HepG2 (cell line): ENCODE measurements around the gene ZBTB7B. TPM values are rescaled to one million over a fixed set of nuclear protein-coding genes. Genes with fewer than 3 reads are reported as not detected.

ENCODE experiments used
- CCAR2 ChIP-seq: fragments of 200-400 bp; formaldehyde crosslinking; optimal IDR thresholded peaks from 2 replicates; pipeline ENCODE3; 2018; ENCODE audit warnings: low read depth, mild to moderate bottlenecking, low read length, moderate library complexity
- CCDC6 ChIP-seq: sonication (generic); formaldehyde crosslinking; IDR thresholded peaks from 2 replicates; pipeline ENCODE4 v1.8.1; 2022; ENCODE audit warnings: mild to moderate bottlenecking, missing genetic modification reagents, moderate library complexity
- CREB1 ChIP-seq, 2 experiments: fragments of 450-650 bp in 1 of 2; IDR thresholded peaks; 2 replicates each; pipeline ENCODE4 v1.6.1; 2016 to 2017; ENCODE audit warnings: control low read depth in 1 of 2, mild to moderate bottlenecking in 1 of 2, missing compliant biosample characterization in 1 of 2, missing genetic modification characterization in 1 of 2
- ELF4 ChIP-seq: sonication (generic); formaldehyde crosslinking; IDR thresholded peaks from 2 replicates; pipeline ENCODE4 v1.5.0; 2020; ENCODE audit warnings: missing genetic modification reagents, mild to moderate bottlenecking, moderate library complexity, borderline replicate concordance
- FOSL1 ChIP-seq: sonication (generic); formaldehyde crosslinking; IDR thresholded peaks from 2 replicates; pipeline ENCODE4 v1.9.0; 2021; ENCODE audit warnings: missing genetic modification reagents, borderline replicate concordance
- IRF2 ChIP-seq: IDR thresholded peaks from 2 replicates; pipeline ENCODE4 v1.6.1; 2018; ENCODE audit warnings: missing genetic modification reagents, missing compliant biosample characterization
- MED1 ChIP-seq: sonication (generic); formaldehyde crosslinking; IDR thresholded peaks from 2 replicates; pipeline ENCODE4 v1.4.0; 2020; ENCODE audit warnings: missing genetic modification reagents
- NFYC ChIP-seq: IDR thresholded peaks from 2 replicates; pipeline ENCODE4 v1.6.1; 2016; ENCODE audit warnings: missing genetic modification reagents, missing compliant biosample characterization
- PHF20 ChIP-seq: sonication (generic); formaldehyde crosslinking; IDR thresholded peaks from 2 replicates; pipeline ENCODE4 v1.5.0; 2020; ENCODE audit warnings: mild to moderate bottlenecking, missing genetic modification reagents
- RBM39 ChIP-seq: fragments of 200-400 bp; formaldehyde crosslinking; IDR thresholded peaks from one replicate; pipeline ENCODE4 v1.6.1; 2018; ENCODE audit warnings: antibody characterized with exemption, mild to moderate bottlenecking, low read depth, low read length; ENCODE audit not compliant: poor library complexity, severe bottlenecking
- SP2 ChIP-seq: sonication (generic); formaldehyde crosslinking; IDR thresholded peaks from 2 replicates; pipeline ENCODE4 v1.5.1; 2020; ENCODE audit warnings: mild to moderate bottlenecking, missing genetic modification reagents
- ZNF10 ChIP-seq: sonication (generic); formaldehyde crosslinking; IDR thresholded peaks from 2 replicates; pipeline ENCODE4 v1.4.0; 2020; ENCODE audit warnings: mild to moderate bottlenecking, low read depth, missing genetic modification reagents, borderline replicate concordance
- ZNF563 ChIP-seq: sonication (generic); formaldehyde crosslinking; IDR thresholded peaks from 2 replicates; pipeline ENCODE4 v1.8.0; 2022; ENCODE audit warnings: mild to moderate bottlenecking, moderate library complexity, missing genetic modification reagents
- ZNF768 ChIP-seq: sonication (generic); formaldehyde crosslinking; IDR thresholded peaks from 2 replicates; pipeline ENCODE4 v1.4.0; 2020; ENCODE audit warnings: missing genetic modification reagents
- ZSCAN29 ChIP-seq: sonication (generic); formaldehyde crosslinking; conservative IDR thresholded peaks from 2 replicates; pipeline ENCODE4 v1.4.0; 2020; ENCODE audit warnings: mild to moderate bottlenecking, missing genetic modification reagents
- polyA plus RNA-seq, 8 experiments: library from polyadenylated mRNA; depleted of rRNA in 3 of 8; stranded (reverse) in 7 of 8; unstranded in 1 of 8; fragments of >200 nt; fragmentation: Illumina TruSeq in 4 of 8; extraction: Trizol in 4 of 8; gene quantifications; 2 replicates each; pipeline versions ENCODE4 v1.2.1 to v1.2.3, GENCODE V29; 2011 to 2016; ENCODE audit warnings: low read depth in 4 of 8, missing spikeins in 1 of 8, mixed read lengths in 1 of 8; ENCODE audit not compliant: insufficient read depth in 1 of 8
- total RNA-seq, 5 experiments: library from RNA; depleted of rRNA; stranded (reverse); fragments of >200 nt; fragmentation: Illumina TruSeq; extraction: Trizol; gene quantifications; 2 replicates each; pipeline ENCODE4 v1.2.3, GENCODE V29; 2016; ENCODE audit warnings: low read depth in 1 of 5
- TF ChIP-seq, protein P1 (sequence below): sonication (generic); formaldehyde crosslinking; IDR thresholded peaks from 2 replicates; pipeline ENCODE4 v1.4.0; 2020; ENCODE audit warnings: missing genetic modification reagents
- TF ChIP-seq, protein P2 (sequence below): sonication (generic); formaldehyde crosslinking; IDR thresholded peaks from 2 replicates; pipeline ENCODE4 v1.4.0; 2020; ENCODE audit warnings: mild to moderate bottlenecking, missing genetic modification reagents
- TF ChIP-seq, protein P3 (sequence below): sonication (generic); formaldehyde crosslinking; IDR thresholded peaks from 2 replicates; pipeline ENCODE4 v1.5.1; 2020; ENCODE audit warnings: missing genetic modification reagents, mild to moderate bottlenecking, borderline replicate concordance
- TF ChIP-seq, protein P4 (sequence below): sonication (generic); IDR thresholded peaks from 2 replicates; pipeline ENCODE4 v1.6.1; 2016; ENCODE audit warnings: low read depth, borderline replicate concordance
- TF ChIP-seq, protein P5 (sequence below): IDR thresholded peaks from 2 replicates; pipeline ENCODE4 v1.6.1; 2016; ENCODE audit warnings: missing genetic modification reagents, missing compliant biosample characterization

Gene ZBTB7B
- total and polyA plus RNA-seq, 2 of the 13 experiments (the other 11 are each of a cell fraction or from before 2014, with no cell fraction given): 15.5 to 17.5 TPM

DNA sequence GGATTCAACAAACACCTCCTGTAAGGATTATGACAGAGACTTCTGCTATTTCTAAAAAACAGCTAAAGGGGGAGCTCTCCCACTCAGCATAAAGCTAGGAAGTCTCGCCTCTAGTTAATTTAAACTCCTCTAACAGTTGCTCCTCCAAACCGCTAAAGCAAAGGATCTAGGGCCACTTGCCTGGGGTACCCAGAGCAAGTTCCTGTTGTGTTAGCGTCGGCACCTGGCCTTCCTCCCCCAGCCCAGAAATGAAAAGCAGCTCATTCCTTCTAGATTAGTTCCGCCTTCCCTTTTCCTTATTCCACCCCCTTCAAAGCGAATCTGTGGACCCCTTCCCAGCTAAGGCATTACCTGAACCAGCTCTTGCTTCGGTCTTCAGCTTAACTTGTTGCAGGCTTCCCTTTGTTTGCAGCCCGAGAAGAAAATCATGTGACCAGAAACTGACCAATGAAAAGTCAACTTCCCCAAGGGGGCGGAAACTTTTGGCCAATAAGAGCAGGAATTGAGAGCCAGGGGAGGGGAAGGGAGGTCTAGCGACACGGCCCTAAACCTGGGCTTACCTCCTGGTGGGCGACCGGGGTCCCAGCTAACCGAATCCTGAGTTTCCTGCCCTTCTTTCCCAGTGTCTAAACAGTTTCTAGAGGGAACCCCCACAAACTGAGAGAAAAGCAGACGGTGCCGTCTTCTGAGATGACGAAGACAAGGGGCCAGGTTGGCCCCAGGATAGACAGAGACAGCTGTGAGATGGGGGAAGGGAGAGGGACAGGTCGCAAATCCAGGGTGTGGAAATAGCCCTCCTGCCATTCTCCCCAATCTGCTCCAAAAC, 46.7 kb upstream of the ZBTB7B start, which contains the start of gene PBXIP1 (continued):
- TF ChIP-seq, protein P1, sequence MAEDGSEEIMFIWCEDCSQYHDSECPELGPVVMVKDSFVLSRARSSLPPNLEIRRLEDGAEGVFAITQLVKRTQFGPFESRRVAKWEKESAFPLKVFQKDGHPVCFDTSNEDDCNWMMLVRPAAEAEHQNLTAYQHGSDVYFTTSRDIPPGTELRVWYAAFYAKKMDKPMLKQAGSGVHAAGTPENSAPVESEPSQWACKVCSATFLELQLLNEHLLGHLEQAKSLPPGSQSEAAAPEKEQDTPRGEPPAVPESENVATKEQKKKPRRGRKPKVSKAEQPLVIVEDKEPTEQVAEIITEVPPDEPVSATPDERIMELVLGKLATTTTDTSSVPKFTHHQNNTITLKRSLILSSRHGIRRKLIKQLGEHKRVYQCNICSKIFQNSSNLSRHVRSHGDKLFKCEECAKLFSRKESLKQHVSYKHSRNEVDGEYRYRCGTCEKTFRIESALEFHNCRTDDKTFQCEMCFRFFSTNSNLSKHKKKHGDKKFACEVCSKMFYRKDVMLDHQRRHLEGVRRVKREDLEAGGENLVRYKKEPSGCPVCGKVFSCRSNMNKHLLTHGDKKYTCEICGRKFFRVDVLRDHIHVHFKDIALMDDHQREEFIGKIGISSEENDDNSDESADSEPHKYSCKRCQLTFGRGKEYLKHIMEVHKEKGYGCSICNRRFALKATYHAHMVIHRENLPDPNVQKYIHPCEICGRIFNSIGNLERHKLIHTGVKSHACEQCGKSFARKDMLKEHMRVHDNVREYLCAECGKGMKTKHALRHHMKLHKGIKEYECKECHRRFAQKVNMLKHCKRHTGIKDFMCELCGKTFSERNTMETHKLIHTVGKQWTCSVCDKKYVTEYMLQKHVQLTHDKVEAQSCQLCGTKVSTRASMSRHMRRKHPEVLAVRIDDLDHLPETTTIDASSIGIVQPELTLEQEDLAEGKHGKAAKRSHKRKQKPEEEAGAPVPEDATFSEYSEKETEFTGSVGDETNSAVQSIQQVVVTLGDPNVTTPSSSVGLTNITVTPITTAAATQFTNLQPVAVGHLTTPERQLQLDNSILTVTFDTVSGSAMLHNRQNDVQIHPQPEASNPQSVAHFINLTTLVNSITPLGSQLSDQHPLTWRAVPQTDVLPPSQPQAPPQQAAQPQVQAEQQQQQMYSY (CRISPR knock-in tag): peak; percentile 47; the same call in 1 of the 2 replicates
- TF ChIP-seq, protein P2, sequence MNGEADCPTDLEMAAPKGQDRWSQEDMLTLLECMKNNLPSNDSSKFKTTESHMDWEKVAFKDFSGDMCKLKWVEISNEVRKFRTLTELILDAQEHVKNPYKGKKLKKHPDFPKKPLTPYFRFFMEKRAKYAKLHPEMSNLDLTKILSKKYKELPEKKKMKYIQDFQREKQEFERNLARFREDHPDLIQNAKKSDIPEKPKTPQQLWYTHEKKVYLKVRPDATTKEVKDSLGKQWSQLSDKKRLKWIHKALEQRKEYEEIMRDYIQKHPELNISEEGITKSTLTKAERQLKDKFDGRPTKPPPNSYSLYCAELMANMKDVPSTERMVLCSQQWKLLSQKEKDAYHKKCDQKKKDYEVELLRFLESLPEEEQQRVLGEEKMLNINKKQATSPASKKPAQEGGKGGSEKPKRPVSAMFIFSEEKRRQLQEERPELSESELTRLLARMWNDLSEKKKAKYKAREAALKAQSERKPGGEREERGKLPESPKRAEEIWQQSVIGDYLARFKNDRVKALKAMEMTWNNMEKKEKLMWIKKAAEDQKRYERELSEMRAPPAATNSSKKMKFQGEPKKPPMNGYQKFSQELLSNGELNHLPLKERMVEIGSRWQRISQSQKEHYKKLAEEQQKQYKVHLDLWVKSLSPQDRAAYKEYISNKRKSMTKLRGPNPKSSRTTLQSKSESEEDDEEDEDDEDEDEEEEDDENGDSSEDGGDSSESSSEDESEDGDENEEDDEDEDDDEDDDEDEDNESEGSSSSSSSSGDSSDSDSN: 0 out of 2 replicates have a peak, but pooled peaks have one; percentile 33
- TF ChIP-seq CCDC6: no peak
- peak; percentile 22; the same call in 1 of the 2 replicates for TF ChIP-seq MED1 (CRISPR knock-in tag)
- TF ChIP-seq RBM39: no peak
- TF ChIP-seq IRF2: peak; percentile 47; the same call in 1 of the 2 replicates
- peak; percentile 29; the same call in 1 of the 2 replicates for TF ChIP-seq ELF4 (CRISPR knock-in tag)
- TF ChIP-seq, protein P3, sequence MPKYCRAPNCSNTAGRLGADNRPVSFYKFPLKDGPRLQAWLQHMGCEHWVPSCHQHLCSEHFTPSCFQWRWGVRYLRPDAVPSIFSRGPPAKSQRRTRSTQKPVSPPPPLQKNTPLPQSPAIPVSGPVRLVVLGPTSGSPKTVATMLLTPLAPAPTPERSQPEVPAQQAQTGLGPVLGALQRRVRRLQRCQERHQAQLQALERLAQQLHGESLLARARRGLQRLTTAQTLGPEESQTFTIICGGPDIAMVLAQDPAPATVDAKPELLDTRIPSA (CRISPR knock-in tag): no peak
- TF ChIP-seq FOSL1 (CRISPR knock-in tag): no peak
- TF ChIP-seq ZNF10 (CRISPR knock-in tag): no peak
- TF ChIP-seq, protein P4, sequence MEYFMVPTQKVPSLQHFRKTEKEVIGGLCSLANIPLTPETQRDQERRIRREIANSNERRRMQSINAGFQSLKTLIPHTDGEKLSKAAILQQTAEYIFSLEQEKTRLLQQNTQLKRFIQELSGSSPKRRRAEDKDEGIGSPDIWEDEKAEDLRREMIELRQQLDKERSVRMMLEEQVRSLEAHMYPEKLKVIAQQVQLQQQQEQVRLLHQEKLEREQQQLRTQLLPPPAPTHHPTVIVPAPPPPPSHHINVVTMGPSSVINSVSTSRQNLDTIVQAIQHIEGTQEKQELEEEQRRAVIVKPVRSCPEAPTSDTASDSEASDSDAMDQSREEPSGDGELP: peak; percentile 61; the same call in 1 of the 2 replicates
- TF ChIP-seq CREB1 (IDR thresholded peaks at IDR 0.05): no peak
- TF ChIP-seq CREB1 (CRISPR knock-in tag; IDR thresholded peaks at IDR 0.05): peak; percentile 6; the same call in 1 of the 2 replicates
- TF ChIP-seq CCAR2: no peak
- no peak for TF ChIP-seq ZSCAN29
- TF ChIP-seq PHF20 (CRISPR knock-in tag): peak; percentile 48; the same call in 1 of the 2 replicates
- no peak for TF ChIP-seq ZNF563 (CRISPR knock-in tag)
- TF ChIP-seq NFYC (CRISPR knock-in tag): peak; percentile 89
- TF ChIP-seq SP2 (CRISPR knock-in tag): peak; percentile 81
- no peak for TF ChIP-seq ZNF768 (CRISPR knock-in tag)
- TF ChIP-seq, protein P5, sequence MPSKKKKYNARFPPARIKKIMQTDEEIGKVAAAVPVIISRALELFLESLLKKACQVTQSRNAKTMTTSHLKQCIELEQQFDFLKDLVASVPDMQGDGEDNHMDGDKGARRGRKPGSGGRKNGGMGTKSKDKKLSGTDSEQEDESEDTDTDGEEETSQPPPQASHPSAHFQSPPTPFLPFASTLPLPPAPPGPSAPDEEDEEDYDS (CRISPR knock-in tag): peak; percentile 57; the same call in 1 of the 2 replicates
